Measurements from ENCODE around the gene ATP2B2. TPM values are rescaled to one million over a fixed set of nuclear protein-coding genes. Genes with fewer than 3 reads are reported as not detected.

The ATP2B2 gene
- total RNA-seq, 2 experiments from 2014 or later = 0.06 TPM; not detected in 1

GRCh38 chr3:10291641-10292040 is 213.7 kb downstream of the ATP2B2 start:
- Histone ChIP-seq H2AFZ (ENCODE audit: low read length) (no peak overlapping the region), H3K27ac (ENCODE audit: low read depth, low read length, poor library complexity, severe bottlenecking) (no peak overlapping the region), H3K4me2 (ENCODE audit: low read length) (no peak overlapping the region), H4K20me1 (ENCODE audit: insufficient read depth, low read length) (no peaks in the 10 kb centered on the region; the same call in 1 of the 2 replicates), H3K9me2 (ENCODE audit: insufficient read depth, low read length) (no peaks in the 10 kb centered on the region), H3K79me2 (ENCODE audit: insufficient read depth, low read depth, low read length) (no peaks in the 10 kb centered on the region), H3K4me1 (ENCODE audit: insufficient read depth, low read length, poor library complexity, severe bottlenecking) (no peaks in the 10 kb centered on the region), H3K4me3 (ENCODE audit: low read depth, low read length, poor library complexity, severe bottlenecking) (no peak overlapping the region), H3K36me3 (ENCODE audit: insufficient read depth, low read length) (peaks cover 50% of the 10 kb centered on the region), H3K9me3 (ENCODE audit: low read length) (no peaks in the 10 kb centered on the region)
- no peak for DNase-seq (ENCODE audit: low spot score)
- intact Hi-C loops (cut with micrococcal nuclease; ENCODE audit: unreplicated experiment) = no loop called here
- TF ChIP-seq CTCF (conservative IDR thresholded peaks at IDR 0.05; ENCODE audit: low read length) = no peak
- ChIA-PET CTCF (ENCODE audit: unreplicated experiment) (no interaction called here), POLR2A (no interaction called here)
- BruUV-seq (replicated peaks) = no TSS peak

DNA sequence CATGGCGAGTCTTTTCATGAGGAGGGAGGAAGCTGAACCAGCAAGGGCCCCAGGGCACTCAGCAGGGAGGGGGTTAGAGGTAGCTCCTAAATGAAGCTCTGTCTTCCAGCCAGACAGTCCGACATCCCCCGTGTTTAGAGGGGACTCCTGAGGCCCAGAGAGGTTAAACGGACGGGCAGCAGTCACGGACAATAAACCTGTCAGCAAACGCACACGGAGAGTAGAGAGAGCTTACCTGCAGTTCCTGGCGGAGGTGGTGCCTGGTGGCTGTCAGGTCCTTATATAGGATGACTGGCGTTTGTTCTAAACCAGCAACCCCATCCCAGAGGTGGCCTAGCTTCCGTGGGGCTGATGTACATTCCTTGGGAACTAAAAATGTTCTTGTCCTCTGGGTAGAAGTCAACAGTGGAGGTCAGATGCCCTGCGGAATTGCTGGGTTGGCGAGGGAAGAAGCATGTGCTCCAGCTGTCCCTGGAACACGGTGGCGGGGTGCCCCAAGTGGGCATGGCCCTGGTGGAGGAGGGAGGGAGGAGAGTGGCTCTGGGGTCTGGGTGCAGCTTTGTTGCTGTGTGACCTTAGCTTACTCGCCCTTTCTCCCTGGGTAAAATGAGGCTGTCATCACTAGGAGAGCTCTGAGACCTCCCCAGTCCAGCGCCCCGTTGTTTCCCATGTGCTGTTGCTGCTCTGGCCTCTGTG is 214.8 kb downstream of the ATP2B2 start:
- Histone ChIP-seq H2AFZ (ENCODE audit: low read length) (no peak overlapping the region), H3K79me2 (ENCODE audit: insufficient read depth, low read depth, low read length) (no peaks in the 10 kb centered on the region), H3K27ac (ENCODE audit: low read depth, low read length, poor library complexity, severe bottlenecking) (no peak overlapping the region), H4K20me1 (ENCODE audit: insufficient read depth, low read length) (no peaks in the 10 kb centered on the region; the same call in 1 of the 2 replicates), H3K4me1 (ENCODE audit: insufficient read depth, low read length, poor library complexity, severe bottlenecking) (no peaks in the 10 kb centered on the region), H3K9me3 (ENCODE audit: low read length) (no peaks in the 10 kb centered on the region), H3K36me3 (ENCODE audit: insufficient read depth, low read length) (peaks cover 54% of the 10 kb centered on the region; the same call in 1 of the 2 replicates), H3K4me2 (ENCODE audit: low read length) (no peak overlapping the region), H3K9me2 (ENCODE audit: insufficient read depth, low read length) (no peaks in the 10 kb centered on the region), H3K4me3 (ENCODE audit: low read depth, low read length, poor library complexity, severe bottlenecking) (no peak overlapping the region)
- intact Hi-C loops (cut with micrococcal nuclease; ENCODE audit: unreplicated experiment) = no loop called here
- ChIA-PET POLR2A (no interaction called here), CTCF (ENCODE audit: unreplicated experiment) (no interaction called here)
- DNase-seq (ENCODE audit: low spot score) = no peak
- BruUV-seq (replicated peaks) = no TSS peak
- no peak for TF ChIP-seq EZH2phosphoT487 (IDR thresholded peaks at IDR 0.05; ENCODE audit: borderline replicate concordance, low read depth, low read length)
- no peak for TF ChIP-seq CTCF (conservative IDR thresholded peaks at IDR 0.05; ENCODE audit: low read length)

DNA sequence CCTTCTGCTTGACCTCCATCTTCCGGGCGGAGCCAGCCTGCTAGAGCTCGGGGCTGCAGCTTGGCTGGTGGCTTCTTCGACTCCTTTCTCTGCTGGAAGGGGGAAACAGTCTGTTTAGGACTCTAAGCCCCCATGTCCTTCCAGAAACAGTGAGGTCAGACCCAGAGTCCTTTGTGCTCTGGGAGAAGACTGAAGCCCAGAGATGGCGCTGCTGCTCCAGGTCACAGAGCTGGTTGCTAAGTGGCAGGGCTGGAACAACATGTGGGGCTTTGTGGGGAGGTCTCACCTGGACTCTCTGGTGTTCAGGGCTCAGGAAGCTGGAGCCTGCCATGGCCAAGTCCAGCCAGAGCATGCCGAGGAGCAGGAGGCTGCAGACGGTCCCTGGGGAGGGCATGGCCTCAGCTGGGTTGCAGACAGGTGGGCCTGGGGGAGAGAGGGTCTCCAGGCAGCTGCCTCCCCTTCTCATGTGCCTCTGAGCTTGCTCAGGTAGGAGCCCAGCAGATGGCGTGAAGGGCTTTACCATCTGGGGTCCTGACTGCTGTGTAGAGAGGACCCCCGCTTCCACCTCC is 215.5 kb downstream of the ATP2B2 start:
- Histone ChIP-seq H3K27ac (ENCODE audit: low read depth, low read length, poor library complexity, severe bottlenecking) (no peak overlapping the region), H3K4me2 (ENCODE audit: low read length) (no peak overlapping the region), H3K4me3 (ENCODE audit: low read depth, low read length, poor library complexity, severe bottlenecking) (no peak overlapping the region), H3K9me3 (ENCODE audit: low read length) (no peaks in the 10 kb centered on the region), H3K79me2 (ENCODE audit: insufficient read depth, low read depth, low read length) (no peaks in the 10 kb centered on the region), H3K36me3 (ENCODE audit: insufficient read depth, low read length) (peaks cover 54% of the 10 kb centered on the region; the same call in 1 of the 2 replicates), H3K9me2 (ENCODE audit: insufficient read depth, low read length) (no peaks in the 10 kb centered on the region), H3K4me1 (ENCODE audit: insufficient read depth, low read length, poor library complexity, severe bottlenecking) (no peaks in the 10 kb centered on the region), H4K20me1 (ENCODE audit: insufficient read depth, low read length) (no peaks in the 10 kb centered on the region; the same call in 1 of the 2 replicates), H2AFZ (ENCODE audit: low read length) (no peak overlapping the region)
- TF ChIP-seq CTCF (conservative IDR thresholded peaks at IDR 0.05; ENCODE audit: low read length) (no peak), EZH2phosphoT487 (IDR thresholded peaks at IDR 0.05; ENCODE audit: borderline replicate concordance, low read depth, low read length) (no peak)
- ChIA-PET POLR2A (no interaction called here), CTCF (ENCODE audit: unreplicated experiment) (no interaction called here)
- DNase-seq (ENCODE audit: low spot score) = no peak
- intact Hi-C loops (cut with micrococcal nuclease; ENCODE audit: unreplicated experiment) = no loop called here
- no TSS peak for BruUV-seq (replicated peaks)
